NCI-H1436 (cell line): Measurements from ENCODE around the gene CXCL13.
"Not testable (repeated sequence)": the region's sequence is repeated elsewhere in the genome, so short reads cannot be mapped to it uniquely, and the experiment has no call there.

Experiments used
- DNase-seq: peaks from one replicate; lab custom pipeline; 2025; lab: John Stamatoyannopoulos, UW

The CXCL13 gene

DNA sequence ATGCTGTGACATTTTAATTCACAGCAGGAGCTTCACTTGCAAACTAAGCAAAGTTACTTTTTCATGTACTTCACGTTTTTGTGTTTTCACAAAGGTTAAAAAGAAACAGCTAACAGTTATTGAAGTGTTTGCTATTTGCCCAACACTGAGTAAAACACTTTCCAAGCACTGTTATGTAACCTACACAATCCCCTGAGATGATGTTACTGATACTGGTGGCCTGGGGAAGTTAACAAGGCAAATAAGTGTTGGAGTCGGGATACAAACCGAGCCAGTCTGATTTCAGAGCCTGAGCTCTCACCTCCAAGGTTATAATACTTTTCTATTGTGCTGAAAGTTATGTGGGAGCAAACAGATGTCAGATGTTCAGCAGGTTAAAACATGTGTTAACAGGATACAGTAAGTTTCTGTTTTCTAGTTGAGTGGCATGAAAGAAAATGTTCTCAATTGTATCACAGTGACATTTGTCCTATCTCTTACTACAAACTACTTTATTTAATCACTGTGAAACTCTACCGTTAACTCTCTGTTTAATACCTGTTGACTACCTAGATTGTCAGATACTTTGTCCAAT is 3.9 kb upstream of the CXCL13 start:
- no peak for DNase-seq

DNA sequence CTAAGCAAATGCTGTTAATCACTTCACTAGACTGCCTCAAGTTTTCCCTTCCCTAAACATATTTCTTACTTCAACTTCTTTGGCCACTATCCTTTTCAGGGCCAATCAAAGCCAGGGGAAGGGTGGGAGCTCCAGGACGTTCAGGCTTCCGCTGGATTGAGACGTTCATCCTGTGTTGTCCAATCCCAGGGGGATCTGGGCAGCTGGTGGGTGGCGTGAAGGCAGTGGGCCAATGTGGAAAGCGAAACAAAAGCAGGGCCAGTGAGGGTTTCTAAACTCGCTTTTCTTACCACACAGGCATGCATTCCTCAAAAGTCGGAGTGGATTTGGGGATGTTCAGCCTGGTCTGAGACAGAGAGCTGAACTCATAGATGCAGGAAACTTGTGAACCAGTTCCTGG is 7.6 kb downstream of the CXCL13 start:
- DNase-seq = no peak

DNA sequence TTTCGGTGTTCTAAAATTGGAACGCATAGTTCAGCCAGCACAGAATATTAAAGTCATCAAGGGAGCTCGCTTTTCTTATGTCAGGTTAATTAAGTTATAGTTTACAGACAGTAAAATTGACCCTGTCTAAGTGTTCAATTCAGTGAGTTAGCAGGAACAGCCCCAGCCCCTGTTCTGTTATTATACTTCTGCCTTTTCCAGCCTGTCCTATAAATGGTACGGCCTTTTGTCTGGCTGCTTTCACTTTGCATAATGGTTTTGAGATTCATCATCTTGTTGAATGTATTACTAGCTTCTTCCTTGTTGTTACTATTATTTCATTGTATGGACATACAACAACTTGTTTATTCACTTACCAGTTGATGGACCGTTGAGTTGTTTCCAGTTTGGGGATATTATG is 9.5 kb downstream of the CXCL13 start:
- DNase-seq = no peak

DNA sequence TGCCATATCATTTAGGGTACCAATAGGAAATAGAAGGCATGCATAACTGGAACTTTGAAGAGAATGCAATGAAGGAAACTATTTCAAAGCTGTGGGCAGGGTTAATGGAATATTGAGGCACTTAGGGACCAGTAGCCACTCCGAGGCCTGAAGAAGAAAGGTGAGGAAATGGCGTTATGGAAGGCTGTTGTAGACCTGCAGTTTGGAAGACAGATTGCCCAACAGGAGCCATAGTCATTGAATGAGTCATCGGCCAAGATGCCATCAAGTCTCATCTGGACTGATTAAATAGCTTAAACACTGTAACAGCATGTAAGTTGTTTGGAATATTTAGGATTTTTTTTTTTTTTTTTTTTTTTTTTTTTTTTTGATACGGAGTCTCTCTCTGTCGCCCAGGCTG is 11.6 kb downstream of the CXCL13 start:
- no peak for DNase-seq

GRCh38 chr4:77618383-77619241 is 13.0 kb downstream of the CXCL13 start:
- peak; percentile 61 for DNase-seq

DNA sequence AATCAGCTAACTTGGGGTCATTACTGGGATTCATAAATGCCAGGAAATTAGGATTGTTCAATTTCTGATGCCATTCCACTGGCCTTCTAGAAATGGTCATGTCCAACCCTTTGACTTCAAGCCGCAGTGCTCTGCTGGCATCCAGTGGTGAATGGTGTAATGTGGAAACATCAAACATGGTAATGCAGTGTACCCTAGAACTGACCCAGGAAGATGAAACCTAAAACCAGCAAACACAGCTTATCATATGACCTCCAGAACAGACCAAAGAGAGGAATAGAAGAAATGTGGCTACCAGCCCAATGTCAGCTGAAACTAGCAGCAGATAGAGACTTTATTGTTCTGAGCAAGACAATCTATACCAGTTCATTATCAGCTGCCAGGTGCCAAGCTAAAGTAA is 13.8 kb downstream of the CXCL13 start:
- DNase-seq = no peak

DNA sequence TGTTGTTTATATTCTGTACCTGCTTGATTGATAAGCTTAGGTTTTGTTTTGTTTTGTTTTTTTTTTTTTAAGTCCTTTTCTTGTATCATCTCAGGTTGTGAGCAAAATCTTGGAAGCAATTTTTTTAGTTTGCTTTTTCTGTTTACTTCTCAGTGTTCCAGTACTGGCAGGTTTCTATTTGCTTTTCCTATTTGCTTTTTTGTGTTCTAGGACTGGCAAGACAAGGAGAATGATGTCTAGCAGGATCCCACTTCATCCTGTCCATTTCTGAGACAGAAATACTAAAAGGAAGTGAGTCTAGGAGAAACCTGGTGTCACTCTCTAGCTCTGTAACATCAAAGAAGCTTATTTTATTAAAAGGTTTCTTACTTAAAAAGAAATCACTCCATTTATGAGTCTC is 15.6 kb downstream of the CXCL13 start:
- no peak for DNase-seq

DNA sequence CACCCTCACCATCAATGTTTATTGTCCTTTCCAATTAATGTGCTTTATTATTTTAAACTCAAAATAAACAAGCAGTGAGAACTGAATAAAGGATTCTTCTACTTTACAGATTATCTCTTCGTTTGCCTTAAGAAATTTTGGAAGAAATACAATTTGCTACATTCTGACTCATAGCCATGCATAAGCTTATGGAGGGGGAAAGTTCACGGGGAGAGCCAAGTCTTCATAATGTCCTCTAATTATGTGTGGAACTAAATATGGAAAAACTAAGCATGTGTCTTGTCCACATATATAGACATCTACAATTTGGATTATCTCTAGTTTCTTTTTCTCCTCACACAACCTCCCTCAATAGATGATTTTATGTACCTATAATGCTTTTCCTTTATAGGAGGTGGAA is 17.5 kb downstream of the CXCL13 start:
- no peak for DNase-seq

GRCh38 chr4:77624213-77624612 is 18.6 kb downstream of the CXCL13 start:
- DNase-seq = no peak

GRCh38 chr4:77625485-77625884 is 19.9 kb downstream of the CXCL13 start:
- no peak for DNase-seq

DNA sequence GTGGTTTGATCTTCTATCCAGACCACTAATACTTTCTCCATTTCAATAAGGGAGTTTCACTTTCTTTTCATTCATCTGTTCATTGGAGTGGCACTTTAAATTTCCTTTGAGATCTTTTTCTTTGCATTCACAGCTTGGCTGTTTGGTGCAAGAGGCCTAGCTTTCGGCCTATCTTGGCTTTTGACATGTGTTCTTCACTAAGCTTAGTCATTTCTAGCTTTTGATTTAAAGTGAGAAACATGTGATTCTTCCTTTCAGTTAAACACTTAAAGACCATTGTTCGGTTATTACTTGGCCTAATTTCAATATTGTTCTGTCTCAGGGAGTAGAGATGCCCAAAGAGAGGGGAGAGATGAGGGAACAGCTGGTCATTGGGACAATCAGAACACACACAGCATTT is 24.3 kb downstream of the CXCL13 start:
- no peak for DNase-seq

- DNase-seq = no peak
Measured at GRCh38 chr4:77631276-77631675, 25.7 kb downstream of the CXCL13 start.

DNA sequence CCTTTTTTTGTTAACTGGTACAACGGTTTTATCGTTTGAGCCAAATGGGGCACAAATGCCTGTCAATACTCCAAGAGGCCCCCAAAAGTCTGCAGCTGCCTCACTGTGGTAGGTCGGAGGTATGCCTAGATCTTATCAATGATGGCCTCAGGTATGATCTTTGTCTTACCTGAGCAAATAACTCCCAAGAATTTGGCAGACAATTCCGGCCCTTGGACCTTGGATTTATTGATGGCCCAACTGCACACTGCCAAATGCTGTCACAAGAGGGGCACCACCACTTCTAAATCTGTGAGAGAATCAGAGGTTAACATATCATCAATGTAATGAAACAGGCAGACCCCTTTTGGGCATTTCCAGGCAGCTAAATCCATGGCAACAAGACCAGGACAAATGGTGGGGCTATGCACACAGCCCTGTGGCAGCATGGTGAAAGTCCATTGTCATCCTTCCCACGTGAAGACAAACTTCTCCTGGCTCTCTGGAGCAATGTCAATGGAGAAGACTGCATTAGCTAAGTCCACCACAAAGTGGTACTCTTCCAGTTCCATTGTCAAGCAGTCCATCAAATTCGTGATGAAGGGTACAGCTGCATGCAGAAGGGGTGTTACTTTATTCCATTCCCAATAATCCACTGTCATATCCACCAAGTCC is 28.6 kb downstream of the CXCL13 start:
- DNase-seq = no peak

GRCh38 chr4:77635246-77635645 is 29.6 kb downstream of the CXCL13 start:
- DNase-seq = no peak

DNA sequence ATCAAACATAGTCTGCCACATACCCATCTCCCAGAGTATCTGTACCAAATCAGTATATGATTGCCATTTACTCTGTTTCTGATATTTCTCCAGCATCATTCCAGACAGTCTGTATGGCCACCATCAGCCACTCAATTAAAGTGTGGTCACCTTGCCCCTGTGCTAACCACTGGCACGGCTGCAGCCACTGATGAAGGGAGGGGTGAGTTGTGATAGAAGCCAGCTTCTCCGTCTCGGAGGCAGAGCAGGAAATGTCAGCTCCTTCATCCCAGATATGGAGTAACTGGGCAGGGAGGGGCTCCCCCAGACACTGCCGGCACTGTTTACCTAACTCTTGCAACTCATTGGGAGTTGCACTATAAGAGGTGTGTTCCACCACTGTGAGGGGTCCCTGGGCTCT is 30.3 kb downstream of the CXCL13 start:
- no peak for DNase-seq

DNA sequence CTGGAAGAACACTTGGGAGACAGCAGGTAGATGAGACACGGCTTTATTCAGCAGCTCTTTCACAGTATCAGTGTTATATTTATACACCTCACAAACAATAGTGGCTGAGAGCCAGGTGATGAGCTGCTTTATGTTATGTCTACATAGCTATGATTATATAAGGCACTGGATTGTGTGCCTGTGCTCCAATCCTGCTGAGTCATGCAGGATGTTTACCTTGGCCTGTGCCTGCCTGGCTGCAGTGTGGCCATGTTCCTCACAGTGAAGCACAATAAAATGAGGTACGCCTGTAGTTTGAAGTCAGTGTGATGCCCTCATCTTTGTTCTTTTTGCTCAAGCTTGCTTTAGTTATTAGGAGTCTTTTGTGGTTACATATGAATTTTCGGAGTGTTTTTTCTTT is 31.3 kb downstream of the CXCL13 start:
- DNase-seq = no peak

- not testable (repeated sequence) for DNase-seq
Measured at GRCh38 chr4:77644069-77644468, 38.4 kb downstream of the CXCL13 start.

GRCh38 chr4:77650787-77651186 is 45.2 kb downstream of the CXCL13 start:
- no peak for DNase-seq

DNA sequence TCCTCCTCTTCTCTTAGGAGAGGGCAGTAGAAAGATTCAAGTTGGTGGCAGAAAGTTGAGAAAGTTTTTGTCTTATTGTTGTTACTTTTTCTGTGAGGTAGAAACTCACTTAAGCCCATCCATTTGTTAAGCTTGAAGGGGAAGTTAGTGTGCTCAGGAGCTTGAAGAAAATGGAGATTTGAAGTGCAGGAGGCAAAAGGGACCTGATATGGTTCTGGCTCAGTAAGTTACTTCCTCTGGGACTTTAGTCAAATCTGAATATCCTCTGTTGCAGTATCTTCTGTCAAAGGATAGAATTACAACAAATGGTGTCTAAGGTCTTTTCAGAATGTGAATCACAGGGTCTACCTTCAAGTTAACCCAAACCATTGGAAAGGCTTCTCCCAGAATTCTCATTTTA is 46.2 kb downstream of the CXCL13 start:
- no peak for DNase-seq

DNA sequence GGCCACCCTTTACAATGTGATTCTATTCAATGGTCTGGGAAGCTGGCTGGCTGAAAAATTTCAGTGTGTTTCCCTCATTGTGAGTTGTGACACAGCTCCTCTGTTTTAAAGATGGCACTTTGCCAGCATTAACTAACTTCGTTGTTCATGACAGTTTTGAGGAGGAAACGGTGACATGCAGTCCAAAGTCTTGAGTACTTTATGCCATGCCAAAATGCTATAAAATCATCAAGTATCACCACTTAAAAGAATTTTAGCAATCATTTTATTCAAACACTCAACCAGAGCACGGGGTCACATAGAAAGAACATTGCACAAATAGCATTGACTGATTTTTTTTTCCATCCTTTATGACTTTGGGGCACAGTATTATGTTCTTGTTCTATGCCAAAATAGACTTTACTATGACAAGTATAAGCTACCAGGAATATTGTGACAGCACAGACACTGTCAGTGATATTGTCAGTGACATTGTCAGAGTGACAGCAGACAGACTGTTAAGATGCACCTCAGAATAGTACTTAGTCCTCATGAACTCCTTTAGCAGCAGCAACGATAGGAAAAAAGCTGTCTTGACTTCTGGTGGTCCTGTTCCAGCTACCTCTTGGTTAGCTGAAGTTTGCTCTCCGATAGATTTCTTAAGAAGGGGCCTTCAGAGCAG is 46.7 kb downstream of the CXCL13 start:
- no peak for DNase-seq

DNA sequence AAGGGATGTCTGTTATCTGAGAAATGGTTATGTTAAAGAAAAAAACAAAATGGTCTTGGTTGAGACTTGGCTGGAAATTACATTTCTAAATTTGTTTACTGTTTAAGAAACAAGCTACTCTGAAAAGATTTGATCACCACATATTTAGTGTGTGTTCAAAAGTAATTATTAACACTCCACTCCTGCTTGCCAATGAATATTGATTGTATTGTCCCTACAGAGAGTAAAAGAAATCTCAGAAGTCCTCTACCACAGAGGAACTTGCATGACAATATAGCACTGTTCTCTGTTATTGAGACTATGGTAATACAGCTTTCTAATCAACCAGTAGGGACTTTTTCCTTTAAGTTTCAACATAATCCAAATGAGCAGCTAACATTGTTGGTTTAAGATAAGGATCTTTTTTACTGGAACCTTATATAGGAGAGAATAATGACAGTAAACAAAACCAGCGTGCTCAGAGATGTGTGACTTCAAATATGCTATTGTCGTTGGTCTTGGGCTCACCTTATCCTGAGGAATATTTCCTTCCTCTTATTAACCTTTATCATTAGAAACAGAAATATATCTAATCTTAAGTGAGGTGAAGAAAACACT is 47.6 kb downstream of the CXCL13 start:
- no peak for DNase-seq

DNA sequence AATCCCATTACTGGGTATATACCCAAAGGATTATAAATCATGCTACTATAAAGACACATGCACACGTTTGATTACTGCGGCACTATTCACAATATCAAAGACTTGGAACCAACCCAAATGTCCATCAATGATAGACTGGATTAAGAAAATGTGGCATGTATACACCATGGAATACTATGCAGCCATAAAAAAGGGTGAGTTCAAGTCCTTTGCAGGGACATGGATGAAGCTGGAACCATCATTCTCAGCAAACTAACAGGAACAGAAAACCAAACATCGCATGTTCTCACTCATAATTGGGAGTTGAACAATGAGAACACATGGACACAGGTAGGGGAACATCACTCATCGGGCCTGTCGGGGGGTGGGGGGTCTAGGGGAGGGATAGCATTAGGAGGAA is 54.7 kb downstream of the CXCL13 start:
- not testable (repeated sequence) for DNase-seq
